Activated CD4-positive, alpha-beta T cell treated with anti-CD3 and anti-CD28 coated beads, Interleukin-2, amount 50 U/mL, for 24 hours (primary cell): ENCODE results near the gene TMEM95.
A peak's percentile ranks its signal among the peaks of the same experiment; 100 is the strongest.
"Not testable (repeated sequence)": the region's sequence is repeated elsewhere in the genome, so short reads cannot be mapped to it uniquely, and the experiment has no call there.

Experiments used
- DNase-seq, 2 donors: peaks; one replicate each; pipeline ENCODE4 v3.0.0-alpha.2; 2020; ENCODE audit warnings: low read depth in 1 of 2, low spot score in 1 of 2

The TMEM95 gene

GRCh38 chr17:7323731-7324437 is 31.1 kb upstream of the TMEM95 start:
- peak in 1 of 2 donors; percentile 41 for DNase-seq

- no peak for DNase-seq
Observed at GRCh38 chr17:7324438-7324779, 30.5 kb upstream of the TMEM95 start.

GRCh38 chr17:7325031-7325528 is 29.9 kb upstream of the TMEM95 start:
- no peak for DNase-seq

- no peak for DNase-seq
Observed at GRCh38 chr17:7326186-7326585, 28.8 kb upstream of the TMEM95 start.

GRCh38 chr17:7327056-7327455 is 27.9 kb upstream of the TMEM95 start:
- DNase-seq, result no peak

- no peak for DNase-seq
Observed at GRCh38 chr17:7327501-7327900, 27.5 kb upstream of the TMEM95 start.

GRCh38 chr17:7328009-7328408 is 26.9 kb upstream of the TMEM95 start:
- no peak for DNase-seq

GRCh38 chr17:7328840-7329373 is 26.0 kb upstream of the TMEM95 start, which contains the start of gene NEURL4:
Gene NEURL4, minus strand, starts transcription at chr17:7329335. Its CDS starts 23 bp downstream, at chr17:7329312.
- DNase-seq, result no peak

- peak; percentile 90 to 94 for DNase-seq
Observed at GRCh38 chr17:7329374-7329996, 25.5 kb upstream of the TMEM95 start.

- DNase-seq, result peak in 1 of 2 donors; percentile 72
Observed at GRCh38 chr17:7329997-7330637, 24.8 kb upstream of the TMEM95 start.

GRCh38 chr17:7330638-7331015 is 24.3 kb upstream of the TMEM95 start:
- no peak for DNase-seq

- DNase-seq, result no peak
Observed at GRCh38 chr17:7332111-7332510, 22.8 kb upstream of the TMEM95 start.

- not testable (repeated sequence) for DNase-seq
Observed at GRCh38 chr17:7332600-7333069, 22.3 kb upstream of the TMEM95 start.

- no peak for DNase-seq
Observed at GRCh38 chr17:7334938-7335538, 19.9 kb upstream of the TMEM95 start.

- not testable (repeated sequence) for DNase-seq
Observed at GRCh38 chr17:7335765-7336164, 19.2 kb upstream of the TMEM95 start.

- DNase-seq, result peak; percentile 60 to 78
Observed at GRCh38 chr17:7336240-7337175, 18.4 kb upstream of the TMEM95 start, which contains the start of gene ACAP1. Gene ACAP1, plus strand, starts transcription at chr17:7336529. Its CDS starts 206 bp downstream, at chr17:7336735.

GRCh38 chr17:7337600-7337999 is 17.4 kb upstream of the TMEM95 start:
- DNase-seq, result not testable (repeated sequence)

- no peak for DNase-seq
Observed at GRCh38 chr17:7340179-7340578, 14.8 kb upstream of the TMEM95 start.

GRCh38 chr17:7341842-7342241 is 13.1 kb upstream of the TMEM95 start:
- DNase-seq, result no peak

- no peak for DNase-seq
Observed at GRCh38 chr17:7343250-7343649, 11.7 kb upstream of the TMEM95 start.
